ENCODE measurements around the gene RGR.

RGR gene

DNA sequence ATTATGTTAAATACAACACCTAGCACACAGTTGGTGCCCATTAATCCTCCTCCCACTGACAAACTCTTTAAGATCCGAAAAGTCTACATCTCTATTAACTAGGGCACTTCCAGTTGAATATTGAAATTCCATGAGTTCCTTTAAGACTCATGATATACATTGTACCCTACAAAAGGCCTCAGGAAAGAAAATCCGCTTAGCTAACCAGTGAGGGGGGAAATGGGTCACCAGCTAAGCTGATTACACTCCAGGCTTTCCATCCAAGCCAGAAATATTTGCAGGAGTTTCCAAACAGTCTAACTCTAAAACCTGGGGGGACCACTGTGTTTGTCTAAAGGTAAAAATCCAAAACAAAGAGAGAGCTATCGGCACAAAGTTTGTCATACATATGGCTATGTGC, 18.2 kb upstream of the RGR start:
- H3K79me2 ChIP-seq (ENCODE audit: insufficient read depth, low read depth) = no peaks in the 10 kb centered on the region
- no peaks in the 10 kb centered on the region for H3K36me3 ChIP-seq (ENCODE audit: insufficient read depth)
- H3K27me3 ChIP-seq (ENCODE audit: insufficient read depth, low read depth) = no peaks in the 10 kb centered on the region
- TF ChIP-seq, protein P1, sequence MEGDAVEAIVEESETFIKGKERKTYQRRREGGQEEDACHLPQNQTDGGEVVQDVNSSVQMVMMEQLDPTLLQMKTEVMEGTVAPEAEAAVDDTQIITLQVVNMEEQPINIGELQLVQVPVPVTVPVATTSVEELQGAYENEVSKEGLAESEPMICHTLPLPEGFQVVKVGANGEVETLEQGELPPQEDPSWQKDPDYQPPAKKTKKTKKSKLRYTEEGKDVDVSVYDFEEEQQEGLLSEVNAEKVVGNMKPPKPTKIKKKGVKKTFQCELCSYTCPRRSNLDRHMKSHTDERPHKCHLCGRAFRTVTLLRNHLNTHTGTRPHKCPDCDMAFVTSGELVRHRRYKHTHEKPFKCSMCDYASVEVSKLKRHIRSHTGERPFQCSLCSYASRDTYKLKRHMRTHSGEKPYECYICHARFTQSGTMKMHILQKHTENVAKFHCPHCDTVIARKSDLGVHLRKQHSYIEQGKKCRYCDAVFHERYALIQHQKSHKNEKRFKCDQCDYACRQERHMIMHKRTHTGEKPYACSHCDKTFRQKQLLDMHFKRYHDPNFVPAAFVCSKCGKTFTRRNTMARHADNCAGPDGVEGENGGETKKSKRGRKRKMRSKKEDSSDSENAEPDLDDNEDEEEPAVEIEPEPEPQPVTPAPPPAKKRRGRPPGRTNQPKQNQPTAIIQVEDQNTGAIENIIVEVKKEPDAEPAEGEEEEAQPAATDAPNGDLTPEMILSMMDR (conservative IDR thresholded peaks at IDR 0.05; ENCODE audit: low read depth, low read length) = no peak
- no peak overlapping the region for H3K4me3 ChIP-seq (IDR thresholded peaks at IDR 0.05; ENCODE audit: insufficient read depth, low read depth, low read length)
- no peak overlapping the region for H3K27ac ChIP-seq
- no peak overlapping the region for H3K9ac ChIP-seq
- no peaks in the 10 kb centered on the region for H3K4me1 ChIP-seq (ENCODE audit: low read depth, poor library complexity, severe bottlenecking)
- H4K20me1 ChIP-seq (ENCODE audit: insufficient read depth) = no peaks in the 10 kb centered on the region
- H2AFZ ChIP-seq (ENCODE audit: low read depth) = no peak overlapping the region
- no peak overlapping the region for H3K4me2 ChIP-seq

DNA sequence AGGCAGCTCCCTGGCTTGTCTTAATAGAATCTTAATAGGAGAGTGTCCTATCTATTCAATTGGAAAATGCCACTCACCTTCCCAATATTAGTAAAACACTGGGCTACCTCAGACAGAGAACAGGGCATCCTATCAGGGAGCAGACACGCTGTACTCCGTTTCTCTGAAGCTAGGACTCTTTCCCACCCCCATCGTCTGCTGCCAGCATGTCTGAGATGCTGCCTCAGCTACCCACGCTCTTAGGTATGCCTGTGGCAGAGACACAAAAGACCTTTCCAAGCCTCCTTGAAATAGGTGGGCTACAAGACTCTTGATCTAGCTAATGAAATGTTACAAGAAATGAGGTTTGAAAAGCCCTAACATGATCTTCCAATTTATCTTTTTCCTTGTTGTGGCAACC, 17.0 kb upstream of the RGR start:
- H3K27ac ChIP-seq = no peak overlapping the region
- no peaks in the 10 kb centered on the region for H3K79me2 ChIP-seq (ENCODE audit: insufficient read depth, low read depth)
- no peak overlapping the region for H3K4me3 ChIP-seq (IDR thresholded peaks at IDR 0.05; ENCODE audit: insufficient read depth, low read depth, low read length)
- no peak overlapping the region for H3K9ac ChIP-seq
- TF ChIP-seq, protein P1 (conservative IDR thresholded peaks at IDR 0.05; ENCODE audit: low read depth, low read length) = no peak
- no peaks in the 10 kb centered on the region for H3K4me1 ChIP-seq (ENCODE audit: low read depth, poor library complexity, severe bottlenecking)
- H2AFZ ChIP-seq (ENCODE audit: low read depth) = no peak overlapping the region
- H3K36me3 ChIP-seq (ENCODE audit: insufficient read depth) = no peaks in the 10 kb centered on the region
- H3K27me3 ChIP-seq (ENCODE audit: insufficient read depth, low read depth) = no peaks in the 10 kb centered on the region
- H4K20me1 ChIP-seq (ENCODE audit: insufficient read depth) = no peaks in the 10 kb centered on the region
- H3K4me2 ChIP-seq = no peak overlapping the region

DNA sequence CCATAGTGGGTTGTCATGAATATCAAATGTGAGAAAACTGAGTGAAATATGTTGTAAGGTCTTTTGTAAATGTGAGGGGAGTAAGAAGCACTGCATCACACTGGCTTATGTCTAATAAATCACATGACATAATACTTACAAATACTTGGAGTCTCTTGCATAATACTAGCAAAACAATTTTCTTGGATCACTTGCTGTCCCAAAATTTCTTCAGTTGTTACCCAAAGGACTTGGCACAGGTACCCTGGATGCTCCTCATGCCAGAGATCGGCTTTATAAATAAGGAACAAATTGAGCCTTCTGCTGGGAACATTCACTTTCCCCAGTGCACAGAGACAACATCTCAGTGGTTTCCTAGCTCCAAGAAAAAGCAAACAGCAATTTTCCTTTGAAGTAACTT, 14.5 kb upstream of the RGR start:
- Histone ChIP-seq H3K79me2 (ENCODE audit: insufficient read depth, low read depth) (no peaks in the 10 kb centered on the region), H3K4me1 (ENCODE audit: low read depth, poor library complexity, severe bottlenecking) (no peaks in the 10 kb centered on the region), H4K20me1 (ENCODE audit: insufficient read depth) (no peaks in the 10 kb centered on the region), H3K27ac (no peak overlapping the region), H3K36me3 (ENCODE audit: insufficient read depth) (no peaks in the 10 kb centered on the region), H3K4me3 (IDR thresholded peaks at IDR 0.05; ENCODE audit: insufficient read depth, low read depth, low read length) (no peak overlapping the region), H3K27me3 (ENCODE audit: insufficient read depth, low read depth) (no peaks in the 10 kb centered on the region), H3K9ac (no peak overlapping the region), H3K4me2 (no peak overlapping the region), H2AFZ (ENCODE audit: low read depth) (no peak overlapping the region)
- TF ChIP-seq, protein P1 (conservative IDR thresholded peaks at IDR 0.05; ENCODE audit: low read depth, low read length) = no peak

DNA sequence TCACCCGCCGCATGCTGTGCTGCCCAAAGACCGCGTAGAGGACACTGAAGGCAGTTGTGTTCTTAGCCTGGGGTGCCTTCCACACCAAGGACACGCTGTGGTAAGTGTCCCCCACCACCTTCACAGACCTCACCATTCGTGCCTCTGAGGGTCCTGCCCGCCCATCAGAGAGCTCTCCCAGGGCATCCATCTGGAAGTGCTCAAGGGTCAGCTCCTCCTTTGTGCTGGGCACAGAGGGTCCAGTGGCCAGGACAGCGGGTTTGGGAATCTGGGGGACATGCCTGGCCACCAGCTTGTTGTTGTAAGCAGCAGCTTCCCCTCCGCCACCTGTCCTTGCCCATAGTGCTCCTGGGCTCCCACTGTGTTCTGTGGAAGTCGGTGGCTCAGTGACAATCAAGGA, 12.5 kb upstream of the RGR start:
- no peaks in the 10 kb centered on the region for H3K4me1 ChIP-seq (ENCODE audit: low read depth, poor library complexity, severe bottlenecking)

More for the DNA sequence above, 12.5 kb upstream of the RGR start:
- TF ChIP-seq, protein P1 (conservative IDR thresholded peaks at IDR 0.05; ENCODE audit: low read depth, low read length) = no peak
- no peak overlapping the region for H3K4me2 ChIP-seq
- no peak overlapping the region for H3K4me3 ChIP-seq (IDR thresholded peaks at IDR 0.05; ENCODE audit: insufficient read depth, low read depth, low read length)
- H3K27me3 ChIP-seq (ENCODE audit: insufficient read depth, low read depth) = no peaks in the 10 kb centered on the region
- H3K79me2 ChIP-seq (ENCODE audit: insufficient read depth, low read depth) = no peaks in the 10 kb centered on the region
- H3K27ac ChIP-seq = no peak overlapping the region
- H3K36me3 ChIP-seq (ENCODE audit: insufficient read depth) = no peaks in the 10 kb centered on the region
- no peak overlapping the region for H2AFZ ChIP-seq (ENCODE audit: low read depth)
- H3K9ac ChIP-seq = no peak overlapping the region
- H4K20me1 ChIP-seq (ENCODE audit: insufficient read depth) = no peaks in the 10 kb centered on the region
